ENCODE results near the gene NUDT17.

Gene NUDT17

DNA sequence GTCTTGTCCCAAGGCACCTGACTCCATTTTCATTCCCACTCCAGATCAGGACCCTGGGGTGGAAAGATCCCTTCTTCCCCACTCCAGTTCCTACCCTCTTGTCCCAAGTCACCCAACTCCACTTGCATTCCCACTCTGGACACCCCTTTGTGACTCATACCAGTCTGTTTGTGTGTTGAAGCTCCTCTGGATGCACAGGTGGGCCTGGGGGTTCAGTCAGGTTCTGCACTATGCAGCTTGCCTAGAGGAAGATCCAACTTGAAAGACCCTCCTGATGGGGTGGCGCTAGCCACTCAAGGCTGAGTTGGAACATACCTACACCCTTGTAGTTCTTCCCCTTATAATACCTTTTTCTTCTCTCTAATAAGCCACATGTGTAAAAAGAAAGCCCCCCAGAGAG is 50.0 kb downstream of the NUDT17 start:
- Histone ChIP-seq H3K9me2 (replicated peaks; ENCODE audit: low read depth, low read length) (no peaks in the 10 kb centered on the region), H3K4me3 (ENCODE audit: low read length, poor library complexity, severe bottlenecking) (no peak overlapping the region), H3K4me1 (ENCODE audit: insufficient read depth, low read length, poor library complexity, severe bottlenecking) (no peaks in the 10 kb centered on the region), H3K79me2 (ENCODE audit: insufficient read depth, low read length) (no peaks in the 10 kb centered on the region), H3K9ac (ENCODE audit: low read depth, low read length, poor library complexity, severe bottlenecking) (no peak overlapping the region), H3K27me3 (ENCODE audit: insufficient read depth, low read length, poor library complexity, severe bottlenecking) (no peaks in the 10 kb centered on the region), H3K36me3 (ENCODE audit: insufficient read depth, low read length) (no peaks in the 10 kb centered on the region), H2AFZ (ENCODE audit: low read length) (no peak overlapping the region), H3K9me3 (ENCODE audit: insufficient read depth, low read depth, low read length) (no peaks in the 10 kb centered on the region), H3F3A (ENCODE audit: low read depth) (no peaks in the 10 kb centered on the region), H4K20me1 (ENCODE audit: insufficient read depth, low read length, poor library complexity, severe bottlenecking) (no peaks in the 10 kb centered on the region), H3K4me2 (ENCODE audit: low read depth, low read length, poor library complexity, severe bottlenecking) (no peak overlapping the region)
- TF ChIP-seq EZH2phosphoT487 (IDR thresholded peaks at IDR 0.05; ENCODE audit: borderline replicate concordance), result no peak
- no peak for TF ChIP-seq CTCF (conservative IDR thresholded peaks at IDR 0.05; ENCODE audit: low read length)

- Histone ChIP-seq H3K79me2 (ENCODE audit: insufficient read depth, low read length) (no peaks in the 10 kb centered on the region), H3K27me3 (ENCODE audit: insufficient read depth, low read length, poor library complexity, severe bottlenecking) (no peaks in the 10 kb centered on the region), H3K4me1 (ENCODE audit: insufficient read depth, low read length, poor library complexity, severe bottlenecking) (no peaks in the 10 kb centered on the region), H3K9ac (ENCODE audit: low read depth, low read length, poor library complexity, severe bottlenecking) (no peak overlapping the region), H3K4me2 (ENCODE audit: low read depth, low read length, poor library complexity, severe bottlenecking) (no peak overlapping the region), H2AFZ (ENCODE audit: low read length) (no peak overlapping the region), H3K9me3 (ENCODE audit: insufficient read depth, low read depth, low read length) (no peaks in the 10 kb centered on the region), H3K4me3 (ENCODE audit: low read length, poor library complexity, severe bottlenecking) (no peak overlapping the region), H3F3A (ENCODE audit: low read depth) (no peaks in the 10 kb centered on the region), H3K9me2 (replicated peaks; ENCODE audit: low read depth, low read length) (no peaks in the 10 kb centered on the region), H3K36me3 (ENCODE audit: insufficient read depth, low read length) (no peaks in the 10 kb centered on the region), H4K20me1 (ENCODE audit: insufficient read depth, low read length, poor library complexity, severe bottlenecking) (no peaks in the 10 kb centered on the region)
- TF ChIP-seq EZH2phosphoT487 (IDR thresholded peaks at IDR 0.05; ENCODE audit: borderline replicate concordance) (no peak), CTCF (conservative IDR thresholded peaks at IDR 0.05; ENCODE audit: low read length) (no peak)
Observed at GRCh38 chr1:145897969-145898368, 52.5 kb downstream of the NUDT17 start.
